Esophagus squamous epithelium (tissue), 5 donors: ENCODE data around the gene IDS. TPM values are rescaled to one million over a fixed set of nuclear protein-coding genes. Genes with fewer than 3 reads are reported as not detected.
"Not testable (repeated sequence)": the region's sequence is repeated elsewhere in the genome, so short reads cannot be mapped to it uniquely, and the experiment has no call there.

Experiments
- DNase-seq: peaks from one replicate; lab custom pipeline; 2025; lab: John Stamatoyannopoulos, UW
- H3K27ac ChIP-seq, 4 donors: fragments of 200-600 bp; sonication (generic); one replicate each; pipeline ENCODE4 v1.5.1; 2016 to 2019; ENCODE audit warnings: mild to moderate bottlenecking in 1 of 4
- H3K27me3 ChIP-seq, 4 donors: fragments of 200-600 bp; sonication (generic); 1 replicate in 3 of 4; 2 replicates in 1 of 4; pipeline versions ENCODE4 v1.5.1 to v1.6.0; 2017 to 2021; ENCODE audit warnings: antibody characterized with exemption in 1 of 4
- H3K36me3 ChIP-seq, 3 donors: fragments of 200-600 bp; sonication (generic); one replicate each; pipeline ENCODE4 v1.5.1; 2016 to 2019
- H3K4me1 ChIP-seq, 3 donors: fragments of 200-600 bp; sonication (generic); one replicate each; pipeline ENCODE4 v1.5.1; 2017 to 2019
- H3K4me3 ChIP-seq, 4 donors: fragments of 200-600 bp; sonication (generic); 1 replicate in 3 of 4; 2 replicates in 1 of 4; pipeline ENCODE4 v1.5.1; 2016 to 2019; ENCODE audit warnings: mild to moderate bottlenecking in 2 of 4, moderate library complexity in 1 of 4
- H3K9me3 ChIP-seq, 3 donors: fragments of 200-600 bp; sonication (generic); one replicate each; pipeline ENCODE4 v1.5.1; 2016 to 2019
- CTCF ChIP-seq, 6 experiments: fragments of 450-650 bp in 4 of 6; fragments of 200-600 bp in 2 of 6; sonication (generic) in 2 of 6; IDR thresholded peaks; one replicate each; pipeline ENCODE4 v1.5.1; 2016 to 2019; ENCODE audit warnings: antibody characterized with exemption in 6 of 6, mild to moderate bottlenecking in 4 of 6, moderate library complexity in 4 of 6
- POLR2A ChIP-seq, 4 donors: fragments of 450-650 bp; IDR thresholded peaks; one replicate each; pipeline ENCODE4 v1.6.1; 2017; ENCODE audit warnings: antibody characterized with exemption in 4 of 4, mild to moderate bottlenecking in 4 of 4, moderate library complexity in 3 of 4
- WGBS, 2 donors: methylation state at CpG; one replicate each; pipeline ENCODE4 v1.1.5; 2018; 5-methylcytosine and 5-hydroxymethylcytosine counted together
- intact Hi-C: fragments of 100-400 bp; cut with DNase I; formaldehyde crosslinking; loops from one replicate; pipeline ENCODE4 v1.15.0; 2022
- total RNA-seq, 4 donors: library from RNA; depleted of rRNA; stranded (reverse); fragments of >200 nt; gene quantifications; one replicate each; pipeline ENCODE4 v1.1.0, GENCODE V29; 2016
- donor health status: DM: yes; HTN: yes; CAD: no.

The IDS gene
- total RNA-seq, 4 donors from 2014 or later, result 24.8 to 46.0 (median 30.4) TPM

DNA sequence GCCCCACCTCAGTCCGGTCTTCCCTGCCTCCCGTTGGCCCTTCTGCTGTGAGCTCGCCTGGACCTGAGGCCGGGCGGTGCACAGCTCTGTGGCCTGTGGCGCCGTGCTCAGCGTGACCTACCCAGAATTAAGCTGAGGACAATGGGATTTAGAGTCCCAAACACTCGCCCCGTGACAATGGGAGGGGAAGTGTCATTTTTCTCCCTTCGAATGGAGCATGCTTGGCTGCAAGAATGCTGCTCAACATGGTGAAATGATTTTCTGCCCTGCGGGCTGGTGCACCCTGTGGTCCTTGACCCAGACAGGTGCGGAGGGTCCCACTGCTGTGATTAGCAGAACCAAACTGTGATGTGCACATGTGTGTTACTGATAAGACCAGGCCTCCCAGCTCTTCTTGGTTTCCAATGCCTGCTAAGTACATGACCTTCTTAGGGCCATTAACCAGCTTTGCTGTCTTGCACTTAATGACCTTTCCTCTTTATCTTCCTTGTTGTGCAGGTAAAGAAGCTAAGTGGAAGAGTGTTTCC is 36.5 kb upstream of the IDS start:
- 20% methylated on average over 1 of the region's 13 CpGs; no CpG with 5 or more reads in 1 of the 2 donors for WGBS, 2 donors
- TF ChIP-seq POLR2A (IDR thresholded peaks at IDR 0.05), result no peak
- no peak for TF ChIP-seq CTCF (IDR thresholded peaks at IDR 0.05)

GRCh38 chrX:149540621-149541520 is 35.8 kb upstream of the IDS start, which contains the start of gene EOLA1:
Gene EOLA1, plus strand, starts transcription at chrX:149541012. Its CDS starts 4,619 bp downstream, at chrX:149545631.
- H3K4me3 ChIP-seq, result peak within 1 kb of the TSS; percentile 57 to 79 (median 65)
- DNase-seq, result peak; percentile 79
- peaks cover 0 to 11% (median 5%) of the 10 kb centered on the region in 3 donors for H3K4me1 ChIP-seq
- H3K36me3 ChIP-seq, result peaks cover 0 to 11% (median 0%) of the 10 kb centered on the region in 3 donors
- peak within 1 kb of the TSS; percentile 85 to 95 (median 94) for H3K27ac ChIP-seq
- H3K27me3 ChIP-seq, result no peaks in the 10 kb centered on the region
- 0 to 81% methylated on average over 16 to 22 of the region's 71 CpGs for WGBS, 2 donors
- TF ChIP-seq CTCF (IDR thresholded peaks at IDR 0.05), result no peak
- peak in 2 of 4 donors; percentile 47 to 61 for TF ChIP-seq POLR2A (IDR thresholded peaks at IDR 0.05)
- H3K9me3 ChIP-seq, result no peaks in the 10 kb centered on the region
- intact Hi-C loops, result no loop called here

More for the DNA sequence above, 36.5 kb upstream of the IDS start:
- peak overlapping the region; percentile 85 to 95 (median 94) for H3K27ac ChIP-seq
- H3K36me3 ChIP-seq, result peaks cover 0 to 6% (median 0%) of the 10 kb centered on the region in 3 donors
- H3K4me3 ChIP-seq, result peak overlapping the region; percentile 57 to 79 (median 65)
- no peak for DNase-seq
- H3K27me3 ChIP-seq, result no peaks in the 10 kb centered on the region
- no peaks in the 10 kb centered on the region for H3K9me3 ChIP-seq
- H3K4me1 ChIP-seq, result peaks cover 0 to 11% (median 5%) of the 10 kb centered on the region in 3 donors
- intact Hi-C loops, result no loop called here

DNA sequence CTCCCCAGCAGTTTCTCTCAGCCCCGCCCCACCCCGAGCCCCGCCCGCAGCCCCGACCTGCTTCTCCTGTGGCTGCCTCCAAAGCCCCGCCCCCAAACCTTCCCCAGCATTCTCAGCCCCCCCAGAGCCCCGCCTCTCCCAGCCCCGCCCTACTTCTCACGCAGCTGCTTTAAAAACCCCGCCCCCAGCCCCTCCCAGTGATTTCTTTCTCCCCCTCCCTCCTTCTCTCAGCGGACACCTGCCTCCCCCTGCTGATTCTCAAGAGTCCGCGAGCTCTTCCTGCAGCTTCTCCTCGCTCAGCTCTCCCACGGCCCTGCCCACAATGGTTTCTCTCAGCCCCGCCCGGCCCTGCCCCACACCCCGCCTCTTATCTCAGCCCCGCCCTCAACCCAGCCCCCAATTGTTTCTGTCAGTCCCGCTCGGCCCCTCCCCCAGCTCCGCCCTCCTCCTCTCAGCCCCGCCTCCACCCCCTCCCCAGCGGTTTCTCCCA is 35.1 kb upstream of the IDS start:
- Histone ChIP-seq H3K36me3 (peaks cover 0 to 9% (median 0%) of the 10 kb centered on the region in 3 donors), H3K4me1 (peaks cover 0 to 11% (median 5%) of the 10 kb centered on the region in 3 donors), H3K4me3 (peak overlapping the region; percentile 57 to 79 (median 65)), H3K27me3 (no peaks in the 10 kb centered on the region), H3K27ac (peak overlapping the region; percentile 85 to 95 (median 94)), H3K9me3 (no peaks in the 10 kb centered on the region)
- no peak for TF ChIP-seq CTCF (IDR thresholded peaks at IDR 0.05)
- TF ChIP-seq POLR2A (IDR thresholded peaks at IDR 0.05), result no peak
- 0 to 36% methylated on average over 1 to 13 of the region's 24 CpGs for WGBS, 2 donors
- intact Hi-C loops, result no loop called here
- peak; percentile 82 for DNase-seq

GRCh38 chrX:149539283-149540130 is 34.4 kb upstream of the IDS start:
- Histone ChIP-seq H3K36me3 (peaks cover 0 to 9% (median 0%) of the 10 kb centered on the region in 3 donors), H3K27me3 (no peaks in the 10 kb centered on the region), H3K9me3 (no peaks in the 10 kb centered on the region), H3K4me1 (peaks cover 0 to 11% (median 5%) of the 10 kb centered on the region in 3 donors), H3K27ac (peak overlapping the region; percentile 85 to 95 (median 94)), H3K4me3 (peak overlapping the region; percentile 35 to 79 (median 65))
- peak; percentile 74 for DNase-seq
- no peak for TF ChIP-seq CTCF (IDR thresholded peaks at IDR 0.05)
- TF ChIP-seq POLR2A (IDR thresholded peaks at IDR 0.05), result no peak
- WGBS, 2 donors, result 1 to 24% methylated on average over 15 to 27 of the region's 34 CpGs
- intact Hi-C loops, result no loop called here

DNA sequence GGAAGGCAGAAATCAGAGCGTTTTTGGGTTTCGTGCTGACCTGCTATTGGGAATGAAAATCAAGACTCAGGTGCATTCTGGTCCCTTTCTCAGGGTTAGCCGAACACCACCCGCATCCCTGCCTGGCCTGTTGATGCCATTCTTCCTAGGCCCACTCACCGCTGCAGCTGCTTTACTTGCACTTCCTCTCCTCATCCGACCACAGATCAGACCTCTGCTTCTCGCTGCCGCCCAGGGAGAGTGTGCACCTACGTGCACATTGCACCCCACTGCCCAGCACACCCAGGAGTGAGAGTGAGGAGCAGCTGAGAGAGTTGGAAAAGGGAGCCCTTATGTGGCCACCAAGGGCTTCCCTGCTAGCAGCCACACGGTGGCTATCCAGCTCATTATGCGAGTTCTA is 32.4 kb upstream of the IDS start:
- Histone ChIP-seq H3K4me1 (peaks cover 0 to 11% (median 5%) of the 10 kb centered on the region in 3 donors), H3K36me3 (peaks cover 0 to 15% (median 0%) of the 10 kb centered on the region in 3 donors)
- 70 to 88% methylated on average over 2 to 5 of the region's 11 CpGs for WGBS, 2 donors
- intact Hi-C loops, H3K27me3 ChIP-seq, H3K27ac ChIP-seq, H3K9me3 ChIP-seq, H3K4me3 ChIP-seq, DNase-seq: not testable (repeated sequence)

- intact Hi-C loops, H3K27ac ChIP-seq, DNase-seq, H3K27me3 ChIP-seq, H3K4me1 ChIP-seq, H3K4me3 ChIP-seq, H3K9me3 ChIP-seq: not testable (repeated sequence)
- 40 to 90% methylated on average over 3 of the region's 3 CpGs for WGBS, 2 donors
- peaks cover 0 to 29% (median 0%) of the 10 kb centered on the region in 3 donors for H3K36me3 ChIP-seq
These were observed 30.0 kb upstream of the IDS start for GRCh38 chrX:149534926-149535602.

GRCh38 chrX:149533999-149534398 is 28.9 kb upstream of the IDS start:
- DNase-seq, H3K9me3 ChIP-seq, H3K4me3 ChIP-seq, H3K4me1 ChIP-seq, H3K27me3 ChIP-seq, H3K27ac ChIP-seq, intact Hi-C loops: not testable (repeated sequence)
- peaks cover 0 to 29% (median 0%) of the 10 kb centered on the region in 3 donors for H3K36me3 ChIP-seq
- WGBS, 2 donors, result no CpG with 5 or more reads among the region's 11 CpGs
